K562 (cell line): ENCODE data around the gene ANKRD27. TPM values are rescaled to one million over a fixed set of nuclear protein-coding genes. Genes with fewer than 3 reads are reported as not detected.

Source experiments
- ARID3A ChIP-seq: IDR thresholded peaks from 2 replicates; pipeline ENCODE4 v1.6.1; 2012; ENCODE audit warnings: low read depth, low read length, improper control_type of control experiment, borderline replicate concordance
- ATF7 ChIP-seq: fragments of 450-650 bp; IDR thresholded peaks from 2 replicates; pipeline ENCODE4 v1.7.1; 2014; ENCODE audit warnings: mild to moderate bottlenecking, moderate library complexity
- CBX5 ChIP-seq: IDR thresholded peaks from 2 replicates; pipeline ENCODE4 v1.6.1; 2014; ENCODE audit warnings: low read depth, borderline replicate concordance
- DIDO1 ChIP-seq: fragments of 450-650 bp; IDR thresholded peaks from 2 replicates; pipeline ENCODE4 v1.6.1; 2016; ENCODE audit warnings: low read depth, missing biosample characterization, missing genetic modification characterization
- FOSL1 ChIP-seq: fragments of 200-800 bp; sonication (Bioruptor generic); conservative IDR thresholded peaks from 2 replicates; pipeline ENCODE4 v1.6.1; 2016; ENCODE audit warnings: missing genetic modification characterization, missing compliant biosample characterization
- IRF1 ChIP-seq: sonication (generic); formaldehyde crosslinking; IDR thresholded peaks from 2 replicates; pipeline ENCODE4 v1.8.0; 2022; ENCODE audit warnings: missing genetic modification reagents, mild to moderate bottlenecking, borderline replicate concordance
- MECOM ChIP-seq: fragments of 250-450 bp; sonication (Bioruptor Pico); IDR thresholded peaks from 2 replicates; pipeline ENCODE4 v1.8.0; 2022; ENCODE audit warnings: inconsistent platforms
- MLLT1 ChIP-seq, 2 experiments: fragments of 450-650 bp; IDR thresholded peaks; 2 replicates each; pipeline ENCODE4 v1.6.1; 2016
- MTA3 ChIP-seq: fragments of 450-650 bp; formaldehyde crosslinking; IDR thresholded peaks from 2 replicates; pipeline ENCODE4 v1.6.1; 2017; ENCODE audit warnings: mild to moderate bottlenecking, borderline replicate concordance
- NCOA2 ChIP-seq, 2 experiments: fragments of 450-650 bp; IDR thresholded peaks; 2 replicates each; pipeline ENCODE4 v1.6.1; 2018; ENCODE audit warnings: mild to moderate bottlenecking in 2 of 2, moderate library complexity in 1 of 2; ENCODE audit not compliant: partially characterized antibody in 2 of 2
- NR2C2 ChIP-seq, 2 experiments: fragments of 200-800 bp in 1 of 2; sonication (Bioruptor generic) in 1 of 2; sonication (generic) in 1 of 2; formaldehyde crosslinking in 1 of 2; IDR thresholded peaks; 2 replicates each; pipeline versions ENCODE4 v1.6.1 to v1.8.0; 2016 to 2022; ENCODE audit warnings: mild to moderate bottlenecking in 1 of 2, missing compliant biosample characterization in 1 of 2, missing genetic modification characterization in 1 of 2, missing genetic modification reagents in 1 of 2
- STAG1 ChIP-seq: sonication (generic); formaldehyde crosslinking; IDR thresholded peaks from 2 replicates; pipeline ENCODE4 v1.5.0; 2020; ENCODE audit warnings: missing genetic modification reagents, borderline replicate concordance
- ZFP91 ChIP-seq: sonication (generic); formaldehyde crosslinking; IDR thresholded peaks from 2 replicates; pipeline ENCODE4 v1.8.0; 2022; ENCODE audit warnings: mild to moderate bottlenecking, missing genetic modification reagents
- ZNF184 ChIP-seq: sonication (generic); formaldehyde crosslinking; IDR thresholded peaks from 2 replicates; pipeline ENCODE4 v1.5.0; 2020; ENCODE audit warnings: missing genetic modification reagents
- ZNF395 ChIP-seq: fragments of 200-800 bp; sonication (Bioruptor generic); IDR thresholded peaks from 2 replicates; pipeline ENCODE4 v1.6.1; 2017; ENCODE audit warnings: missing genetic modification characterization, missing compliant biosample characterization
- ZNF551 ChIP-seq: fragments of 250-450 bp; sonication (Bioruptor Pico); IDR thresholded peaks from 2 replicates; pipeline ENCODE4 v1.5.0; 2021; ENCODE audit warnings: mild to moderate bottlenecking, moderate library complexity
- polyA plus RNA-seq, 8 experiments: library from polyadenylated mRNA; depleted of rRNA in 4 of 8; stranded (reverse) in 5 of 8; unstranded in 3 of 8; fragments of >200 nt; fragmentation: Nextera tagmentation in 2 of 8; fragmentation: Illumina TruSeq in 1 of 8; extraction: Ambion mirVana in 2 of 8; extraction: Trizol in 1 of 8; gene quantifications; 2 replicates each; pipeline versions ENCODE4 v1.2.1 to v1.2.3, GENCODE V29; 2011 to 2014; ENCODE audit warnings: inconsistent platforms in 1 of 8, missing spikeins in 1 of 8
- total RNA-seq, 7 experiments: library from RNA; depleted of rRNA in 6 of 7; stranded (reverse); fragments of >200 nt in 6 of 7; fragmentation: Illumina TruSeq in 2 of 7; extraction: Trizol in 2 of 7; gene quantifications; 2 replicates each; pipeline versions ENCODE4 v1.2.1 to v1.2.3, GENCODE V29; 2011 to 2021; ENCODE audit warnings: low replicate concordance in 1 of 7

ANKRD27 gene
- total and polyA plus RNA-seq, 9 of the 15 experiments (the other 6 are each of a cell fraction or from before 2014, with no cell fraction given) = 5.3 to 71.3 (median 54.2) TPM

GRCh38 chr19:32580901-32581704, 93.9 kb downstream of the ANKRD27 start, which contains the start of gene PDCD5 (continued):
- TF ChIP-seq ARID3A (no peak), ZNF551 (CRISPR knock-in tag) (no peak), ZFP91 (no peak), NCOA2 (IDR thresholded peaks at IDR 0.05; ENCODE audit: partially characterized antibody in 2 of 2) (no peak), MECOM (CRISPR knock-in tag) (no peak), STAG1 (CRISPR knock-in tag) (no peak), IRF1 (CRISPR knock-in tag) (no peak), NR2C2 (CRISPR knock-in tag; IDR thresholded peaks at IDR 0.05) (no peak), NR2C2 (tag; IDR thresholded peaks at IDR 0.05) (peak; percentile 80), ZNF395 (CRISPR knock-in tag) (no peak; the same call in 1 of the 2 replicates), MLLT1 (IDR thresholded peaks at IDR 0.05) (peak in 1 of 2 experiments; percentile 99; a peak in 2 of 4 replicates), FOSL1 (tag) (0 out of 2 replicates have a peak, but pooled peaks have one; percentile 18), ATF7 (peak; percentile 70), CBX5 (no peak), ZNF184 (CRISPR knock-in tag) (no peak), MTA3 (peak; percentile 71), DIDO1 (tag) (no peak)
